CD4-positive, alpha-beta T cell treated with Interleukin-15 for 1 hour (primary cell): Measurements from ENCODE around the gene GPR18.
A peak's percentile ranks its signal among the peaks of the same experiment; 100 is the strongest.
"Not testable (repeated sequence)": the region's sequence is repeated elsewhere in the genome, so short reads cannot be mapped to it uniquely, and the experiment has no call there.

Experiments
- DNase-seq: peaks from one replicate; pipeline ENCODE4 v3.0.0-alpha.2; 2020

The GPR18 gene

DNA sequence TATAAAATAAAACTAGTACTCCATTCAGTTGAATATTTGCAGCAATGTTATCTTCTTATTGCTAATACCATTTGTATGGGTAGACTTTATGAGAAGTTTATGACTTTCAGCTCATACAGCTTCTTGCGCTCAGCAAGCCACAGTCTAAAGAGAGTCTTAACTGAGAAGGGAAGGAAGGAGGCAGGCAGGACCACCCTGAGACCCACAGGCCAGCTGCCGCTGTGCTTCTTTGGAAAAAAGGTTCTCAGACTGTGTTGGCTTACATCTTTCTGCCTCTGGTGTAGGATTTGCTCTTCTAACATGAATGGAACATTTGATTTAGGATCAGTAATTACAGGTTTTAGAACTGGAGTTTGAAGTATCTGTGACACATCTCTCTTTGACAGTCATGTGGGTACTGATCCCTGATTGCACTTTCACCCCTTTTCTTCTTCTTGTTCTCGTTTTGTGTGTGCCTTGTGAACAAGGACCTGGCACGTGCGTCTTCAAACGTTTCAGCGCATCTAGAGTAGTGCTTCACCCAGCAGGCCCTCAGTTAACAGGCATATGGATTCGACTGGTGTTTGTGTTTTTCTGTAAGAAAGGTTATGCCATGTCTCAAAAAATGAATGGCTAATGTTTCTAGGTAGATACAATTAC lies 7.1 kb upstream of the GPR18 start:
- no peak for DNase-seq

- no peak for DNase-seq
Measured at GRCh38 chr13:99264051-99264450, 5.9 kb upstream of the GPR18 start.

GRCh38 chr13:99263126-99263785 lies 5.1 kb upstream of the GPR18 start:
- no peak for DNase-seq

- DNase-seq = no peak
Measured at GRCh38 chr13:99261059-99261458, 2.9 kb upstream of the GPR18 start.

GRCh38 chr13:99260216-99260615 lies 2.0 kb upstream of the GPR18 start:
- no peak for DNase-seq

GRCh38 chr13:99258946-99259345 lies 767 bp upstream of the GPR18 start:
- peak; percentile 40 for DNase-seq

DNA sequence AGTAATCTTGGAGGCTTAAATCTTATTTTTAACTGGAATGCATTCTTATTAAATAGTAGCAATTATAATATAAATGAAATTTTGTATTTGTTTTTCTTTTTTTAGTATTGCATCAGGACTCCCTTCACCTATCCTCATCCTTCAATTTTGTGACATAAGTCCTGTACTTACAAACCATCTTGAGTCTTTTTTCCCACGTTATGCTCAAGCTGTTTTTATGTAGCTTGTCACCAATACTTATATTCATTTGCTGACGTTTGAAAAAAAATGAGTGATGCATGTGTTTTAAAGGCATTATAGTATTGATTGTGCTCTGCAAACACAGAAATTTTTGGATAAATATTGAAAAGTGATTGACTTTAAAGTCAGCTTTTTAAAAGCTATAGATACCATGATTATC lies 888 bp downstream of the GPR18 start:
- DNase-seq = no peak

DNA sequence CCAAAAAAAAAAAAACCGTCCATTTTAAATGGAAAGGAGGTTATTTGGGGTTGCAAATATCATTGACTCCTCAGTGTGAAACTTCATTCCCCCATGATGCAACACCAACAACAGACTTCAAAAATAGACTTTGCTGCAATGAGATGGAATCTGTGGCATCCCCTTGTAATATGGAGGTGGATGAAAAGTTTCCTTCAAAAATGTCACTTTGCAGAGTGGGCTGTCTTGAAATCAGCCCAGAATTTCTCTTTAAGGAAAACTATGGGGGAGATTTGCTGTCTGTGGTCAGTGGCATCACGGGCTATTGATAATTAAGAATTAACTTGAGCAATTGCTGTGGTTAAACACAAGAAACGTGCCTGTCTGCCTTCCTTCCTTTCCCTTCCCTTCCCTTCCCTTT lies 1.5 kb downstream of the GPR18 start:
- DNase-seq = no peak

- DNase-seq = no peak
Measured at GRCh38 chr13:99256283-99256682, 1.9 kb downstream of the GPR18 start.

DNA sequence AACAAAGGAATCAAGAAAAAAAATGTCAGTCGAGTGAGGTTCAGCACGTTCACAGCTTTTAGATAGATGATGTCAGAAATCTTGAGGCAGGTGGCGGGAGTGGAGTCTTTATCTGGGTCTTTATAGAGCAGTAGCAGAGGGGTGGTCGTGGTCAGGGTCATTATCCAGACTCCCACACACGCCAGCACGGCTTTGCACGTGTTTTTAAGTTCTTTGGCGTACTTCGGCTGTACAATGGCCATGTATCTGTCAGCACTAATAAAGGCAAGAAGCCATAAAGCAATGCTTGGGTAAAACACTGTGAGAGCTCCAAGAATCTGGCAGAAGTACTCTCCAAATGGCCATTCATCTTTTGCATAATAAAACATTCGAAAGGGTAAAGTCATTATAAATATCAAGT lies 2.9 kb downstream of the GPR18 start:
- no peak for DNase-seq

GRCh38 chr13:99254830-99255229 lies 3.3 kb downstream of the GPR18 start:
- DNase-seq = no peak

DNA sequence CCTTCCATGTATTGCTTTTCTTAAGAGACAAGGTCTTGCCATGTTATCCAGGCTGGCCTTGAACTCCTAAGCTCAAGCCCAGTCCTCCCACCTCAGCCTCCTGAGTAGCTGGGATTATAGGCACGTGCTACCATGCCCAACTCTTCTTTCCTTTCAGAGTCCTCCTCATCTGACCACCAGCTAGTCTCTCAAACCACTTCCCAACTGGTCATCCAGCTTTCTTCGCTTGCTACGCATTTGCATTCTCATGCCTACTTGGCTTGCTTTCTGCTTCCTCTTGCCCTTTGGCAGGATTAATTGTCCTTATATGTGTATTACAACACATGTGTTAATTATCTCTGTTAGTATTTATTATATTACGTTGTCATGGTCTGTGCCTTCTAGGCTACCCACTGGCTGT lies 6.3 kb downstream of the GPR18 start:
- DNase-seq = no peak

GRCh38 chr13:99250982-99251825 lies 7.0 kb downstream of the GPR18 start:
- no peak for DNase-seq

DNA sequence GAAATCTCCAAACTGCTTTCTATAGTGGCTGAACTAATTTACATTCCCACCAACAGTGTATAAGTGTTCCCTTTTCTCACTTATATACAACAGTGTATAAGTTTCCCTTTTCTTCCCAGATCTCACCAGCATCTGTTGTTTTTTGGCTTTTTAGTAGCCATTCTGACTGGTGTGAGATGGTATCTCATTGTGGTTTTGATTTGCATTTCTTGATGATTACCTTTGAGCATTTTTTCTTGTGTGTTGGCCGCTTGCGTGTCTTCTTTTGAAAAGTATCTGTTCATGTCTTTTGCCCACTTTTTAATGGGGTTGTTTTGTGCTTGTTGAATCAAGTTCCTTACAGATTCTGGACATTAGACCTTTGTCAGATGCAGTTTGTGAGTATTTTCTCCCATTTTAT lies 8.6 kb downstream of the GPR18 start:
- DNase-seq = not testable (repeated sequence)

DNA sequence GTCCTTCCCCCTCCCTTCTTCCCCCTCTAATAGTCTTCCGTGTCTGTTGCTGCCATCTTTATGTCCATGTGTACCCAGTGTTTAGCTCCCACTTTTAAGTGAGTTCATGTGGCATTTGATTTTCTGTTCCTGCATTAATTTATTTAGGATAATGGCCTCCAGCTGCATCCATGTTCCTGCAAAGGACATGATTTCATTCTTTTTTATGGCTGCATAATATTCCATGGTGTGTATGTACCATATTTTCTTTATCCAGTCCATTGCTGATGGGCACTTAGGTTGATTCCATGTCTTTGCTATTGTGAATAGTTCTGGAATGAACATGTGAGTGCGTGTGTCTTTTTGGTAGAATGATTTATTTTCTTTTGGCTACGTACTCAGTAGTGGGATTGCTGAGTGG lies 9.0 kb downstream of the GPR18 start:
- not testable (repeated sequence) for DNase-seq

DNA sequence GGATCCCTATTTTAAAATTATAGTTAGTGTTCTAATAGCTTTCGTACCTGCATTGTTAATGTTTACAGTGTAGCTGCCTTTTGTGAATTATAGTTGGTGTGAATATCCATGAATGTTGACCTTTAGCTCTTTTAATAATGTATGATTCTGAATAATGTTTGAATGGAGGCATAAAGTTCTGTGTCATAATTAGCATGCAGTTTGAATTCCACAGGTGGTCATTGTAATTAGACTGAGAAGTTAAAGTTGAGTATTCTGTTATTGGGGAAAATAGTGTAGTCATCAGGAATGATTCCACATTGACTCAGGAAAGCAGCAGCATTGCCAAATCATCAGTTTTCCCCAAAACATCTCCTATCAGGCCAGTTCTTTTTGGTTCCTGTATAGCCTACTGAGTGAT lies 12.1 kb downstream of the GPR18 start:
- no peak for DNase-seq

- DNase-seq = peak; percentile 27
Measured at GRCh38 chr13:99237981-99238662, 20.1 kb downstream of the GPR18 start.

GRCh38 chr13:99231721-99232120 lies 26.5 kb downstream of the GPR18 start:
- peak; percentile 44 for DNase-seq

DNA sequence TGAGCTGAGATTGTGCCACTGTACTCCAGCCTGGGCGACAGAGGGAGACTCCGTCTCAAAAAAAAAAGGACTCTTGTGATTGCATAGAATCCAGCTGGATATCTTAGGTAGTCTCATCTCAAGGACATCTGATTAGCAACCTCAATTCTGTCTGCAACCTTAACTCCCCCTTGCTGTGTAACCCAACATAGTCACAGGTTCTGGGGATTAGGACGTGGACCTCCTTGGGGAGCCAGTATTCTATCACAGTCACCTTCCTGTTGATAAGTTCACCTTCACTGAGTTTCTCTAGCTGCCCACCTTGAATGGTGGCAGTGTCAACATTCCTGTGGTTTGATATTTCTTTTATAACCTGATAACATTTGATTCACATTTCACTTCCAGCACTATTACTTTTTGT lies 27.2 kb downstream of the GPR18 start:
- no peak for DNase-seq

GRCh38 chr13:99230588-99230987 lies 27.6 kb downstream of the GPR18 start:
- DNase-seq = not testable (repeated sequence)

DNA sequence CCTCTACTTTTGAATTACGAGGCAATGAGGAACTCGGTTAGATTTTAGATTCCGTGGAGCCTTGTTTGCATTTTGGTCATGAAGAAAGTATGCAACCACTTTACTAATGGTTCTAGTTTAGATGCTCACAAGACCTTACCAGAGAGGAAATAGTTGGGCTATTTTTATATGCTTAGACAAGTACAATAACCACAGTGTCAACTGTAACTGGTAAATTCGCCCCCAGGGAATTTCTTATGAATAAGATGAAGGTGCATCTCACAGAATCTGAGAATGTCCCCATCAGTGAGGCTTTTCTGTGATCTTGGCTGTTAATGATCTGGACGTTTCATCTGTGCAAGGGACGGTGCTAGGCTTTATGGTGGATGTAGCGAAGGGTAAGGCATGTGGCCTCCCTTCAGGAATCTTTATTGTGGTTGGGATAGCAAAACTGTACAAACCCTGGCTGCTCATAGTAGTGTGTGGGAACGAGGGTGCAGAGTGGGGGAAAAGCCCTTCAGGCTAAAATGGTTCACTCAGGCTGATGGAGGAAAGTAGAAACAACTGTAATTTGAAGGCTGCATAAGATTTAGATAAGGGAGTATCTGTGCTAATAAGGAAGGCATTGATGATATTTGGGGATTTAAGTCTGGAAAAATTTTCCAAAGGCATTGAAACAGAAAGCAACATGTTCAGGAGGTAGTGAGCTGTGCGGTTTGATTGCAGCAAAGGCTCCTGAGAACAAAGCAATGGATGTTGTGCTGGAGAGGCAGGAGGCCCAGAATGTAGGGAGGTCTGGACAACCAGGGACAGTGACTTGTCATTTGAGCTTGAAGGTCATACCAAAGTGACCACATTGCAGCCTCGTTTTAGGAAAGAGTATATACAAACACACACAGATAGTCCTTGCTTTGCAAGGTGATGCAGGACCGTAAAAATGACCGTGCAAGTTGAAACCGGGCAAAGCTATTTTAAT lies 29.2 kb downstream of the GPR18 start:
- no peak for DNase-seq
